ENCODE results near the gene R3HDM1.

The R3HDM1 gene

GRCh38 chr2:135773917-135774316 lies 242.6 kb downstream of the R3HDM1 start:
- DNase-seq (ENCODE audit: low read depth, low spot score), result no peak
- CTCF ChIA-PET, result interaction anchor here (2.8 kb wide), 1 partner anchor 24 kb away, joined by 17 read pairs; no protein-coding TSS in a partner anchor
- no peak for TF ChIP-seq CTCF (IDR thresholded peaks at IDR 0.05; ENCODE audit: insufficient read depth, low read length, missing control alignments)
- no peak overlapping the region for H3K4me3 ChIP-seq (ENCODE audit: low read depth, low read length)
- POLR2A ChIA-PET, result no interaction called here

Measured in AG04449 (cell line).